ENCODE results near the gene ADPRM.

GRCh38 chr17:10751563-10751962 is 54.2 kb downstream of the ADPRM start:
- TF ChIP-seq CTCF (IDR thresholded peaks at IDR 0.05) (no peak), RAD21 (IDR thresholded peaks at IDR 0.05; ENCODE audit: low read length) (no peak), TCF12 (IDR thresholded peaks at IDR 0.05) (no peak), EZH2phosphoT487 (IDR thresholded peaks at IDR 0.05; ENCODE audit: borderline replicate concordance, low read depth) (no peak), TAF1 (IDR thresholded peaks at IDR 0.05; ENCODE audit: borderline replicate concordance, low read depth, low read length) (no peak), REST (IDR thresholded peaks at IDR 0.05; ENCODE audit: low read depth, low read length) (no peak), POLR2AphosphoS5 (IDR thresholded peaks at IDR 0.05; ENCODE audit: low read depth, low read length) (no peak), NRF1 (IDR thresholded peaks at IDR 0.05; ENCODE audit: low read depth, low read length) (no peak), ELF1 (IDR thresholded peaks at IDR 0.05) (no peak), SIN3A (IDR thresholded peaks at IDR 0.05; ENCODE audit: borderline replicate concordance, low read depth, low read length) (no peak)
